ENCODE data around the gene KCNH6.

KCNH6 gene

GRCh38 chr17:63512388-63512787 is 10.8 kb upstream of the KCNH6 start:
- DNase-seq: no peak

- DNase-seq: no peak
Measured at GRCh38 chr17:63512896-63513644, 10.1 kb upstream of the KCNH6 start.

GRCh38 chr17:63514477-63514876 is 8.7 kb upstream of the KCNH6 start:
- DNase-seq: no peak

- DNase-seq: no peak
Measured at GRCh38 chr17:63514974-63515373, 8.2 kb upstream of the KCNH6 start.

GRCh38 chr17:63515426-63515825 is 7.7 kb upstream of the KCNH6 start:
- DNase-seq: no peak

GRCh38 chr17:63516910-63517824 is 6.0 kb upstream of the KCNH6 start:
- no peak for DNase-seq

- no peak for DNase-seq
Measured at GRCh38 chr17:63517825-63518534, 5.2 kb upstream of the KCNH6 start.

GRCh38 chr17:63519116-63519881 is 3.9 kb upstream of the KCNH6 start:
- DNase-seq: no peak

- no peak for DNase-seq
Measured at GRCh38 chr17:63519972-63520882, 2.9 kb upstream of the KCNH6 start.

- DNase-seq: no peak
Measured at GRCh38 chr17:63524051-63524450, 893 bp downstream of the KCNH6 start.

- DNase-seq: no peak
Measured at GRCh38 chr17:63525190-63525946, 2.2 kb downstream of the KCNH6 start.

- no peak for DNase-seq
Measured at GRCh38 chr17:63526861-63527260, 3.7 kb downstream of the KCNH6 start.

GRCh38 chr17:63528183-63528582 is 5.0 kb downstream of the KCNH6 start:
- DNase-seq: no peak

- no peak for DNase-seq
Measured at GRCh38 chr17:63529711-63530556, 6.8 kb downstream of the KCNH6 start.

- DNase-seq: no peak
Measured at GRCh38 chr17:63530557-63531021, 7.4 kb downstream of the KCNH6 start.

GRCh38 chr17:63531022-63531965 is 8.1 kb downstream of the KCNH6 start:
- no peak for DNase-seq

- DNase-seq: no peak
Measured at GRCh38 chr17:63533433-63534077, 10.4 kb downstream of the KCNH6 start.

- no peak for DNase-seq
Measured at GRCh38 chr17:63534078-63534570, 11.0 kb downstream of the KCNH6 start.

All from GOT3 (cell line).